Peyer's patch (tissue), 4 donors: Measurements from ENCODE around the gene CCDC149. TPM values are rescaled to one million over a fixed set of nuclear protein-coding genes. Genes with fewer than 3 reads are reported as not detected.

Source experiments
- DNase-seq, 3 donors: peaks; one replicate each; pipeline ENCODE4 v3.0.0-alpha.2; 2017 to 2019
- H3K27ac ChIP-seq, 4 donors: fragments of 200-600 bp; sonication (generic); one replicate each; pipeline ENCODE4 v1.5.1; 2016 to 2019
- H3K27me3 ChIP-seq, 2 donors: fragments of 200-600 bp; sonication (generic); one replicate each; pipeline ENCODE4 v1.5.1; 2019
- H3K36me3 ChIP-seq, 3 donors: fragments of 200-600 bp; sonication (generic); one replicate each; pipeline ENCODE4 v1.5.1; 2016 to 2019
- H3K4me1 ChIP-seq, 4 donors: fragments of 200-600 bp; sonication (generic); one replicate each; pipeline ENCODE4 v1.5.1; 2016 to 2019
- H3K4me3 ChIP-seq, 4 donors: fragments of 200-600 bp; sonication (generic); 1 replicate in 3 of 4; 2 replicates in 1 of 4; pipeline ENCODE4 v1.5.1; 2016 to 2019; ENCODE audit warnings: mild to moderate bottlenecking in 1 of 4
- H3K9me3 ChIP-seq, 4 donors: fragments of 200-600 bp; sonication (generic); one replicate each; pipeline ENCODE4 v1.5.1; 2016 to 2019; ENCODE audit warnings: mild to moderate bottlenecking in 1 of 4
- CTCF ChIP-seq, 6 experiments: fragments of 450-650 bp in 4 of 6; fragments of 200-600 bp in 2 of 6; sonication (generic) in 1 of 6; IDR thresholded peaks; one replicate each; pipeline ENCODE4 v1.5.1; 2017 to 2019; ENCODE audit warnings: antibody characterized with exemption in 6 of 6, mild to moderate bottlenecking in 3 of 6, moderate library complexity in 1 of 6
- POLR2A ChIP-seq, 2 donors: fragments of 450-650 bp; IDR thresholded peaks; one replicate each; pipeline ENCODE4 v1.5.1; 2017; ENCODE audit warnings: antibody characterized with exemption in 2 of 2, mild to moderate bottlenecking in 2 of 2, moderate library complexity in 2 of 2
- total RNA-seq, 4 donors: library from RNA; depleted of rRNA; stranded (reverse); fragments of >200 nt; gene quantifications; one replicate each; pipeline ENCODE4 v1.1.0, GENCODE V29; 2016

Gene CCDC149
- total RNA-seq, 4 donors from 2014 or later: 4.2 to 32.2 (median 6.4) TPM

GRCh38 chr4:24933684-24934275, 20.9 kb upstream of the CCDC149 start:
- Histone ChIP-seq H3K36me3 (no peaks in the 10 kb centered on the region), H3K9me3 (no peaks in the 10 kb centered on the region), H3K27ac (no peak overlapping the region), H3K4me3 (no peak overlapping the region), H3K4me1 (no peaks in the 10 kb centered on the region), H3K27me3 (no peaks in the 10 kb centered on the region)
- TF ChIP-seq POLR2A (IDR thresholded peaks at IDR 0.05): no peak
- TF ChIP-seq CTCF (IDR thresholded peaks at IDR 0.05): no peak
- no peak for DNase-seq

GRCh38 chr4:24932515-24933225, 19.8 kb upstream of the CCDC149 start:
- DNase-seq: no peak
- Histone ChIP-seq H3K27ac (no peak overlapping the region), H3K9me3 (no peaks in the 10 kb centered on the region), H3K4me3 (no peak overlapping the region), H3K36me3 (no peaks in the 10 kb centered on the region), H3K4me1 (no peaks in the 10 kb centered on the region), H3K27me3 (no peaks in the 10 kb centered on the region)
- TF ChIP-seq CTCF (IDR thresholded peaks at IDR 0.05) (no peak), POLR2A (IDR thresholded peaks at IDR 0.05) (no peak)

GRCh38 chr4:24930151-24930550, 17.3 kb upstream of the CCDC149 start:
- DNase-seq: no peak
- Histone ChIP-seq H3K4me1 (no peaks in the 10 kb centered on the region), H3K27me3 (no peaks in the 10 kb centered on the region), H3K36me3 (no peaks in the 10 kb centered on the region), H3K9me3 (no peaks in the 10 kb centered on the region), H3K4me3 (no peak overlapping the region), H3K27ac (no peak overlapping the region)
- no peak for TF ChIP-seq POLR2A (IDR thresholded peaks at IDR 0.05)
- TF ChIP-seq CTCF (IDR thresholded peaks at IDR 0.05): no peak

GRCh38 chr4:24928708-24929107, 15.9 kb upstream of the CCDC149 start:
- Histone ChIP-seq H3K4me3 (no peak overlapping the region), H3K36me3 (no peaks in the 10 kb centered on the region), H3K9me3 (no peaks in the 10 kb centered on the region), H3K27me3 (no peaks in the 10 kb centered on the region), H3K27ac (no peak overlapping the region), H3K4me1 (no peaks in the 10 kb centered on the region)
- TF ChIP-seq CTCF (IDR thresholded peaks at IDR 0.05): no peak
- TF ChIP-seq POLR2A (IDR thresholded peaks at IDR 0.05): no peak
- DNase-seq: no peak

GRCh38 chr4:24927049-24927448, 14.2 kb upstream of the CCDC149 start:
- Histone ChIP-seq H3K27me3 (no peaks in the 10 kb centered on the region), H3K27ac (no peak overlapping the region), H3K4me3 (no peak overlapping the region), H3K9me3 (no peaks in the 10 kb centered on the region), H3K4me1 (no peaks in the 10 kb centered on the region), H3K36me3 (no peaks in the 10 kb centered on the region)
- no peak for DNase-seq
- TF ChIP-seq POLR2A (IDR thresholded peaks at IDR 0.05): no peak
- TF ChIP-seq CTCF (IDR thresholded peaks at IDR 0.05): no peak
